ENCODE results near the gene RDM1. TPM values are rescaled to one million over a fixed set of nuclear protein-coding genes. Genes with fewer than 3 reads are reported as not detected.

The RDM1 gene
- total RNA-seq, 1 donor from 2014 or later, result not detected

DNA sequence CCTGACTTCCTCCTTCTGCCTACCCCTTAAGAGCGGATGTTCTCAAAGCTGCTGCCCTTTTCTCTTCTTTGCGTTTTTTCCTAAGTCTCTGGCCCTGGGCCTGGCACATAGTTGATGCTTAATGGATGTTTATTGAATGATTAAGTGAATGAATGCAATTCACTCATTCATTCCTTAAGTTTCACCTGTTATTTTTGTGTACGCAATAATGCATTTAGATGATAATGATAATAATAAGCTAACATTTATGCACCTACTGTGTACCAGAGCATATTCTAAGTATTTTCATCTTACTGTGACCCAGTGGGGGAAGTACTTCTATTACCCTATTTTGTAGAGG is 54.8 kb downstream of the RDM1 start:
- intact Hi-C loops (cut with micrococcal nuclease), result no loop called here
- no peaks in the 10 kb centered on the region for H3K9me3 ChIP-seq (replicated peaks)
- DNase-seq, result no peak
- no peak overlapping the region for H3K27ac ChIP-seq (replicated peaks)
- TF ChIP-seq, protein P1, sequence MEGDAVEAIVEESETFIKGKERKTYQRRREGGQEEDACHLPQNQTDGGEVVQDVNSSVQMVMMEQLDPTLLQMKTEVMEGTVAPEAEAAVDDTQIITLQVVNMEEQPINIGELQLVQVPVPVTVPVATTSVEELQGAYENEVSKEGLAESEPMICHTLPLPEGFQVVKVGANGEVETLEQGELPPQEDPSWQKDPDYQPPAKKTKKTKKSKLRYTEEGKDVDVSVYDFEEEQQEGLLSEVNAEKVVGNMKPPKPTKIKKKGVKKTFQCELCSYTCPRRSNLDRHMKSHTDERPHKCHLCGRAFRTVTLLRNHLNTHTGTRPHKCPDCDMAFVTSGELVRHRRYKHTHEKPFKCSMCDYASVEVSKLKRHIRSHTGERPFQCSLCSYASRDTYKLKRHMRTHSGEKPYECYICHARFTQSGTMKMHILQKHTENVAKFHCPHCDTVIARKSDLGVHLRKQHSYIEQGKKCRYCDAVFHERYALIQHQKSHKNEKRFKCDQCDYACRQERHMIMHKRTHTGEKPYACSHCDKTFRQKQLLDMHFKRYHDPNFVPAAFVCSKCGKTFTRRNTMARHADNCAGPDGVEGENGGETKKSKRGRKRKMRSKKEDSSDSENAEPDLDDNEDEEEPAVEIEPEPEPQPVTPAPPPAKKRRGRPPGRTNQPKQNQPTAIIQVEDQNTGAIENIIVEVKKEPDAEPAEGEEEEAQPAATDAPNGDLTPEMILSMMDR (IDR thresholded peaks at IDR 0.05; ENCODE audit: borderline replicate concordance), result no peak
- H3K27me3 ChIP-seq (ENCODE audit: low read depth), result peaks cover 3% of the 10 kb centered on the region
- H3K4me3 ChIP-seq, result no peak overlapping the region
- H3K4me1 ChIP-seq, result peaks cover 4% of the 10 kb centered on the region
- no peaks in the 10 kb centered on the region for H3K36me3 ChIP-seq

DNA sequence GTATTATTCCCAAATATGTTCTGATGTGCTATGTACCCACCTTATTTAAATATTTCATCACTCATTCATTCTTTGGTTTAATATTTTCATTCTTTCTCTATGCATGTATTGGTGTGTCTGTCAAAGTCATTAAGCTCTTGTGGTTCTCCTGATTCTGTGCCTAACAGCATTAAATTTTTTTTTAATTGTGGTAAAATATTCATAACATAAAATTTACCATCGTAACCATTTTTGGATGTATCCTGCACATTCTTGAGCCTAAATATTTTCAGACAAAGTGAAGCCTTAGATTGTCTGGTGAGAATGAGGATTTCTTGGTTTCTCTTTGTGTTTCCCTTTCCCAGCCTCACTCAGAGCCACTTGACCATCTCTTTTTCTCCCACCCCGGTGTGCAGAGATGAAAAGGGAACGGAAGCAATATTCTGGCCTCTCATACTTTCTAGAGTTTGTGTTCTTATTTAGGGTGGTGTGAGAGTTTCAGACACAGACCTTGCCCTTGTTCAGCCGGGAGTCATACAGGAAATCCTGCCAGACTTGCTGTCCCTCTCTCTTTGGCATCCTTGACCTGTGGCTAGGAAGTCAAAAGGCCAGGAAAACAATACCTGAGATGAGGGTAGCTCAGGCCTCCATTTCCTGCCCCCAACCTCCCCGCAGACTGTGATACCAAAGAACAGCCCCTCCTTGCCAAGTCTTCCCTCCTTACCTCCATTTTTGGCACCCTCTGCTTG is 55.3 kb downstream of the RDM1 start:
- DNase-seq, result no peak
- Histone ChIP-seq H3K27me3 (ENCODE audit: low read depth) (peaks cover 3% of the 10 kb centered on the region), H3K9me3 (replicated peaks) (no peaks in the 10 kb centered on the region), H3K4me3 (no peak overlapping the region), H3K4me1 (peaks cover 4% of the 10 kb centered on the region), H3K36me3 (no peaks in the 10 kb centered on the region), H3K27ac (replicated peaks) (no peak overlapping the region)
- intact Hi-C loops (cut with micrococcal nuclease), result no loop called here
- TF ChIP-seq, protein P1 (IDR thresholded peaks at IDR 0.05; ENCODE audit: borderline replicate concordance), result no peak

DNA sequence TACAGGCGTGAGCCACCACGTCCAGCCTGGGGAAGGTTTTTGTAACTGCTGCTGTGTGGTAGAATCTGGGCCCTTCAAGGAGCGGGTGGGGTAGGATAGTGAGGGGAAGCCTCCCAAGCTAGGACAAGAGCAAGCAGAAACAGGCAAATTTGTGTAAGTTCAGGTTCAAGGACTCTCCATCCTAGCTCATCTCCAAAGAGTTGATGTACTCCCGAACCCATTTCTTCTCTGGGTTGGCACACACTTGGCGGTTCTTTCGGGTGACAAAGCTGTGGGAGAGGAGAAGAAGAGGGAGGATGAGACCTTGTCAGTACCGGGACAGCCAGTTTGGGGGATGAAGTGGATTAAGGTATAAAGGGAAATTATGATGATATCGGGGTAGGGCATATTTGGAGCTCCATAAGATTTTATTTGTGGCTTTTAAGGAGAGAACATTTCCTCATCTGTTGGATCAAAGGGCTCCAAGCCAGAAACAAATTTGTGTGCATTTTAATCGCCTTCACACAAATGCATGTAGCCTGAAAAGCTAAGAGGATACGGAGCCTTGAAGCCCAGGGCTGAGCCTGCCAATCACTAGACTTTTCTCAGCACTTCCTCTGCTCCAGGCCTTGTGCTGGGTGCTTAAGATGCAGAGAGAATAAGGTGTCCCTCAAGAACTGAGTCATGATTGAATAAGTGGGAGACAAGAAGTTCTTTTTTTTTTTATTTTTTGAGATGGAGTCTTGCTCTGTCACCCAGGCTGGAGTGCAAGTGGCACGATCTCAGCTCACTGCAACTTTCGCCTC is 58.2 kb downstream of the RDM1 start:
- no peak overlapping the region for H3K27ac ChIP-seq (replicated peaks)
- DNase-seq, result no peak
- H3K9me3 ChIP-seq (replicated peaks), result no peaks in the 10 kb centered on the region
- H3K27me3 ChIP-seq (ENCODE audit: low read depth), result peaks cover 3% of the 10 kb centered on the region
- no peaks in the 10 kb centered on the region for H3K36me3 ChIP-seq
- TF ChIP-seq, protein P1 (IDR thresholded peaks at IDR 0.05; ENCODE audit: borderline replicate concordance), result no peak
- no peak overlapping the region for H3K4me3 ChIP-seq
- intact Hi-C loops (cut with micrococcal nuclease), result no loop called here
- H3K4me1 ChIP-seq, result peaks cover 4% of the 10 kb centered on the region

DNA sequence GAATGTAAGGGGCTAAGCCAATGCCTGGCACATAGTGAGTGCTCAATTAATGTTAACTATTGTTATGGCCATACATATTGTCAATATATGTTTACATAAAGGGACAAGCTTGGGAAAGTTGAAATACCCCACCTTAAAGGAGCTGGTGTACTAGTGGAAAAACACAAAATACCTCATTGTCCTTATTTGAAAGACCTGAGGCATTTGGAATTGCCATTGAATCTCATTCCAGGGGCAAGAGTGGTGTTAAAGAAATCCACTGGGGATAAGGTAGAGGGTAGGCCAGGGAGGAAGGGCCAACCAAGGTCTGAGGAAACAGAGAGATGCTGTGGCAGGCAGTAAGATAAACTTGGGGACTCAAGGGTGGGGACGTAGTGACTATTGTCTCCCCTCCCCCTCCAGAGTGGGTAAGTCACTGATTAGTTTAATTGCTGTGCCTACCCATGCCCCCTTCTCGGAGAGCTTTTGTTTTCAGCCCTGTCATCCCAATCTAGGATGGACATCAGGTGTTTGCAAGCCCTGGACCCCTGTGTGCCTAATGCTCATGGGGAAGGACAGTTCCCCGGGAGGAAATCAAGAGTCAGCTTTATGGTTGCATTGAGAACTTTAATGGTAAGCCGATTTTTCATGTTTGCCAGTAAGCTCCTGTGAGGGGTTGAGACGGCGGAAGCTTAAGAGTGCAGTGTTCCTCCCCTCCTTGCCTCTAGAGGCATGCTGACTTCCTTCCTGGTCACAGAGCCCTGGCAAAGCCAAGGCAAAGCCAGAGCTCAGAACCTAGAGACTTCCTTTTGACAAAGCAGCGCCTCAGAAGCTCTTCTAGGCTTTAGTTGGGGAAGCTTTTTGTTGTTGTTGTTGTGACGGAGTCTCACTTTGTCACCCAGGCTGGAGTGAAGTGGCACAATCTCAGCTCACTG is 59.4 kb downstream of the RDM1 start:
- H3K36me3 ChIP-seq, result no peaks in the 10 kb centered on the region
- no peaks in the 10 kb centered on the region for H3K9me3 ChIP-seq (replicated peaks)
- TF ChIP-seq, protein P1 (IDR thresholded peaks at IDR 0.05; ENCODE audit: borderline replicate concordance), result no peak
- no peak overlapping the region for H3K4me3 ChIP-seq
- intact Hi-C loops (cut with micrococcal nuclease), result no loop called here
- peaks cover 11% of the 10 kb centered on the region for H3K4me1 ChIP-seq
- peaks cover 2% of the 10 kb centered on the region for H3K27me3 ChIP-seq (ENCODE audit: low read depth)
- no peak overlapping the region for H3K27ac ChIP-seq (replicated peaks)
- DNase-seq, result no peak

DNA sequence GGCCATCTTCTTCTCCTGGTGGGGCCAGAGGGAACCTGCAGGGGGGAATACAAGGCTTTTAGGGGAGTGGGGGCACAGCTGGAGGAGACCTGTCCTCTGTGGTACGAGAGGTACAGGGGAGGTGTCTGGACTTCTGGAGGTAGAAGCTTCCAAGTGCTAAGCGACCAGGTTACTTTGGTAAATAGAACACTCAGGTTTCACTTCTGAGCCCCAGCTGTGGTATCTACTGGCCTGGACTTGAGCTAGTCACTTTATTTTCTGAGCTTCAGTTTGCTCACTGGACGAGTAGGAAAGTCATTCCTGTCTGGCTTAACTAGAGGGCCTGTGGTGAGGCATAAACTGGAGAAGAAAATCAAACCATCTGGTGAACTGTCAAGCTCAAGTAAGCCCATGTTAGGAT is 61.8 kb downstream of the RDM1 start, which contains the start of gene HEATR9:
Gene HEATR9 (minus strand): TSS at position 155 of the 400 bp plus-strand sequence. CDS start 149 bp downstream, at position 6.
- no peak for DNase-seq
- Histone ChIP-seq H3K27ac (replicated peaks) (no peak within 1 kb of the TSS), H3K27me3 (ENCODE audit: low read depth) (no peaks in the 10 kb centered on the region), H3K9me3 (replicated peaks) (no peaks in the 10 kb centered on the region), H3K4me3 (no peak within 1 kb of the TSS), H3K36me3 (no peaks in the 10 kb centered on the region), H3K4me1 (peaks cover 12% of the 10 kb centered on the region)
- intact Hi-C loops (cut with micrococcal nuclease), result no loop called here
- TF ChIP-seq, protein P1 (IDR thresholded peaks at IDR 0.05; ENCODE audit: borderline replicate concordance), result no peak
